Fibroblast of mammary gland (primary cell): Measurements from ENCODE around the gene CHAD.

Experiments used
- DNase-seq: peaks from one replicate; pipeline ENCODE4 v3.0.0-alpha.2; 2010; ENCODE audit warnings: low read depth
- H3K4me3 ChIP-seq: 2 replicates; pipeline ENCODE4 v1.5.1; 2011; ENCODE audit warnings: low read depth, mild to moderate bottlenecking, low read length, moderate library complexity; ENCODE audit not compliant: control insufficient read depth
- CTCF ChIP-seq: conservative IDR thresholded peaks from 2 replicates; pipeline ENCODE4 v1.5.1; 2011; ENCODE audit warnings: low read depth, low read length, inconsistent platforms; ENCODE audit not compliant: control insufficient read depth, insufficient read depth

CHAD gene

GRCh38 chr17:50451943-50452629, 16.6 kb downstream of the CHAD start:
- no peak overlapping the region for H3K4me3 ChIP-seq
- no peak for TF ChIP-seq CTCF
- no peak for DNase-seq

- DNase-seq, result no peak
- no peak for TF ChIP-seq CTCF
- no peak overlapping the region for H3K4me3 ChIP-seq
Observed at GRCh38 chr17:50448643-50449042, 20.0 kb downstream of the CHAD start.

GRCh38 chr17:50447870-50448595, 20.6 kb downstream of the CHAD start:
- TF ChIP-seq CTCF, result no peak
- no peak for DNase-seq
- no peak overlapping the region for H3K4me3 ChIP-seq

- DNase-seq, result no peak
- H3K4me3 ChIP-seq, result no peak overlapping the region
- TF ChIP-seq CTCF, result no peak
Observed at GRCh38 chr17:50445730-50446325, 22.9 kb downstream of the CHAD start.

- no peak overlapping the region for H3K4me3 ChIP-seq
- no peak for DNase-seq
- TF ChIP-seq CTCF, result no peak
Observed at GRCh38 chr17:50444841-50445715, 23.6 kb downstream of the CHAD start.

- no peak for TF ChIP-seq CTCF
- no peak for DNase-seq
- no peak overlapping the region for H3K4me3 ChIP-seq
Observed at GRCh38 chr17:50443505-50443974, 25.1 kb downstream of the CHAD start.
